Mammary epithelial cell (primary cell): ENCODE data around the gene KTN1.

Experiments used
- EZH2 ChIP-seq: IDR thresholded peaks from 2 replicates; pipeline ENCODE4 v1.6.1; 2012; ENCODE audit warnings: low read length, inconsistent platforms, borderline replicate concordance
- TF ChIP-seq, protein P1 (sequence below), 2 donors: IDR thresholded peaks in 1 of 2; conservative IDR thresholded peaks in 1 of 2; 2 replicates each; pipeline ENCODE4 v1.5.1; 2011 to 2012; ENCODE audit warnings: inconsistent platforms in 2 of 2, low read length in 2 of 2, mild to moderate bottlenecking in 2 of 2, control low read depth in 1 of 2, low read depth in 1 of 2; ENCODE audit not compliant: insufficient read depth in 1 of 2; ENCODE audit errors: extremely low read depth in 1 of 2

DNA sequence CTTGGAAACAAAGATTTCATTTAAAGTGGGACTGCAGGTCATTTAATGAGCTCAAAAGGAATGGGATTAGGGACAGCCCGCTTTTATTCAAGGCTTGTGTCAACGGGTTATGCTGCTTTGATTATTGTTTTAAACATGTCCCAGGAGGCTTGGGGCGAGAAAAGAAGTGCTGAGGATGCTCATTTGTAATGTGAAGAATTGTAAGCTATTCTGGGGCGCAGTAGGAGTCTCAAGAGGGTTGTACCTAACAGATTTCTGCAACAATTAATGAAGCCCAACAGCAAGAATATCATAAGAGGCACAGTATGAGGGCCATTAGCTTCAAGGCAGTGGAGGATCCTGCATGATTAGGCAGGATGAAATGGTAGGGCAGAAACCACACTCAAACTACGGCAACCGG, 122.5 kb downstream of the KTN1 start:
- TF ChIP-seq, protein P1, sequence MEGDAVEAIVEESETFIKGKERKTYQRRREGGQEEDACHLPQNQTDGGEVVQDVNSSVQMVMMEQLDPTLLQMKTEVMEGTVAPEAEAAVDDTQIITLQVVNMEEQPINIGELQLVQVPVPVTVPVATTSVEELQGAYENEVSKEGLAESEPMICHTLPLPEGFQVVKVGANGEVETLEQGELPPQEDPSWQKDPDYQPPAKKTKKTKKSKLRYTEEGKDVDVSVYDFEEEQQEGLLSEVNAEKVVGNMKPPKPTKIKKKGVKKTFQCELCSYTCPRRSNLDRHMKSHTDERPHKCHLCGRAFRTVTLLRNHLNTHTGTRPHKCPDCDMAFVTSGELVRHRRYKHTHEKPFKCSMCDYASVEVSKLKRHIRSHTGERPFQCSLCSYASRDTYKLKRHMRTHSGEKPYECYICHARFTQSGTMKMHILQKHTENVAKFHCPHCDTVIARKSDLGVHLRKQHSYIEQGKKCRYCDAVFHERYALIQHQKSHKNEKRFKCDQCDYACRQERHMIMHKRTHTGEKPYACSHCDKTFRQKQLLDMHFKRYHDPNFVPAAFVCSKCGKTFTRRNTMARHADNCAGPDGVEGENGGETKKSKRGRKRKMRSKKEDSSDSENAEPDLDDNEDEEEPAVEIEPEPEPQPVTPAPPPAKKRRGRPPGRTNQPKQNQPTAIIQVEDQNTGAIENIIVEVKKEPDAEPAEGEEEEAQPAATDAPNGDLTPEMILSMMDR (conservative IDR thresholded peaks at IDR 0.05 in 1 of 2, IDR thresholded peaks at IDR 0.05 in 1 of 2; ENCODE audit: extremely low read depth in 1 of 2, insufficient read depth in 1 of 2, low read depth in 1 of 2, low read length in 2 of 2) = no peak
- no peak for TF ChIP-seq EZH2
